ENCODE measurements around the gene RPS15.

The RPS15 gene

DNA sequence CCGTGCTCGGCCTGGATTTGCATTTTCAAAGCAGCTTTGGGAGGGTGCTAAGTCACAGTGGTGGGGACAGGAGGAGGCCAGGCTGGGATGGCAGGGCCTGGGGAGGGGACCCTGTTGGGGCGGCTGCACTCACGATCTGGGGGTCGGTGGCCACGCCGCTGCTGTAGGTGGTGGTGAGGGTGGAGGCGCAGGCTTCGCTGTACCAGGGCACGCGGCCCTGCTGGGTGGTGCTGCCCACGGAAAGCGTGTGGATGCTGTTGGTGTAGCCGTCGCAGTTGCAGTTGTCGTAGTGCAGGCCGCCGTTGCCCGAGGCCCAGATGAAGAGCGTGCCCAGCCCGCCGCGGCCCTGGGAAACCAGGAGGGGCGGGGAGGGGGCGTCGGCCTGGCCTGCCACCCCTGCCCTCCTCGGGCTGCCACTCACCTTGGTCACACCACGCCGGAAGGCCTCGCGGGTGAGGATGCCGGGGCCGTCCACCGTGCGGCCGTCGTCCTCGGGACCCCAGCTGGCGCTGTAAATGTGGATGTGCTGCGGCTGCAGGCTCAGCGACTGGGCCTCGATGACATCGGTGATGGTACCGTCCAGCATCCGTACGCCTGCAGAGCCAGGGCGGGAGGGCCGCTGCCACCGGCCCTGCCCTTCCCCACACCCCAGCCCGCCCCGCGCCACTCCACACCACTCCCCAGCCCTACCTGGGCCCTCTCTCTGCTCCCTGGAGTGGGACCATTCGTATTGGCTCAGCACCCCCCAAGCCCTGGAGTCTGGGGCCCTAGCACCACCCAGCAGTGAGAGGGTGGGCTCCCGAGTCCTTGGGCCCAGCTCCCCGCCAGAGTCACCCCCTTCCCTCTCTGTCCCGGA is 48.8 kb downstream of the RPS15 start:
- H3K4me2 ChIP-seq (ENCODE audit: low read length) = no peak overlapping the region
- no peak overlapping the region for H2AFZ ChIP-seq (ENCODE audit: low read depth, low read length)
- H3K36me3 ChIP-seq (replicated peaks; ENCODE audit: low read depth, low read length) = no peaks in the 10 kb centered on the region
- H4K20me1 ChIP-seq (ENCODE audit: insufficient read depth, low read length) = no peaks in the 10 kb centered on the region
- H3K9me3 ChIP-seq (ENCODE audit: insufficient read depth, low read length) = no peaks in the 10 kb centered on the region
- H3K4me3 ChIP-seq (ENCODE audit: low read length) = no peak overlapping the region
- no peak overlapping the region for H3K9ac ChIP-seq (ENCODE audit: low read length)
- no peaks in the 10 kb centered on the region for H3K27me3 ChIP-seq (ENCODE audit: low read depth, low read length)
- H3K79me2 ChIP-seq (ENCODE audit: low read length) = no peaks in the 10 kb centered on the region
- no peak for TF ChIP-seq EZH2phosphoT487 (IDR thresholded peaks at IDR 0.05; ENCODE audit: low read depth)
- TF ChIP-seq CTCF (IDR thresholded peaks at IDR 0.05; ENCODE audit: low read depth, low read length) = no peak
- H3K4me1 ChIP-seq (ENCODE audit: low read length) = no peaks in the 10 kb centered on the region
- no peak overlapping the region for H3K27ac ChIP-seq (ENCODE audit: low read length)

DNA sequence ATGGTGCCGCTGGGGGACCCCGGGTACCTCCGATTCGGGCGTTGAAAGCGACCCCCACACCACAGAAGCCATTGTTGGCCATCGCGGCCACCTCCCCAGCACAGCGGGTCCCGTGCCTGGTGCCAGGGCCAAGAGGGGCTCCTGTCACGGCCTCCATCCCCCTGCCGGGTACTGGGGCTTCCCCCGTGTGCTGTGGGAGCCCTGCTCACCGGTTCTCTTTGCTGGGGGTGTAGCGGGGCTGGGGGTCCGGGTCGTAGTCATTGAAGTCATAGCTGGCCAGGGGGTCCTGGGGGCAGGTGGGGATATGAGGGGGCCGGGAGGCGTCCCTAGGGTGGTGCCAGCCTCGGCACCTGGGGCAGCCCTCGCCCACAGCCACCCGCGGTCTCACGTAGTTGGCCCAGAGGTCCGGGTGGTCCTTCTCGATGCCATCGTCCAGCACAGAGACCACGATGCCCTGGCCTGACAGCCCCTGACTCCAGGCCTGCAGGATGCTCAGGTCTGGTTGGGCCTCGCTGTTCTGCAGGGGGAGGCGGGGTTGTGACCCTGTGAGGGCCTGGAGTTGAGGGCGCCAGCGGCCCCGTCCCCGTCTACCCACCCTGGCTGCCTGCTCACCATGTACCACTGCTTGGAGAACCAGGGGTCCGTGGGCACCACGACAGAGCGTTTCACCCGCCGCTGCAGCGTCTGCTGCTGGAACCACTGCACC is 49.5 kb downstream of the RPS15 start:
- Histone ChIP-seq H3K27ac (ENCODE audit: low read length) (no peak overlapping the region), H3K4me3 (ENCODE audit: low read length) (no peak overlapping the region), H3K4me2 (ENCODE audit: low read length) (no peak overlapping the region), H2AFZ (ENCODE audit: low read depth, low read length) (no peak overlapping the region), H3K27me3 (ENCODE audit: low read depth, low read length) (no peaks in the 10 kb centered on the region), H4K20me1 (ENCODE audit: insufficient read depth, low read length) (no peaks in the 10 kb centered on the region), H3K4me1 (ENCODE audit: low read length) (no peaks in the 10 kb centered on the region), H3K36me3 (replicated peaks; ENCODE audit: low read depth, low read length) (no peaks in the 10 kb centered on the region), H3K79me2 (ENCODE audit: low read length) (no peaks in the 10 kb centered on the region), H3K9ac (ENCODE audit: low read length) (no peak overlapping the region), H3K9me3 (ENCODE audit: insufficient read depth, low read length) (no peaks in the 10 kb centered on the region)
- TF ChIP-seq CTCF (IDR thresholded peaks at IDR 0.05; ENCODE audit: low read depth, low read length) = no peak
- TF ChIP-seq EZH2phosphoT487 (IDR thresholded peaks at IDR 0.05; ENCODE audit: low read depth) = no peak

- H3K9ac ChIP-seq (ENCODE audit: low read length) = no peak overlapping the region
- H2AFZ ChIP-seq (ENCODE audit: low read depth, low read length) = no peak overlapping the region
- TF ChIP-seq CTCF (IDR thresholded peaks at IDR 0.05; ENCODE audit: low read depth, low read length) (no peak), EZH2phosphoT487 (IDR thresholded peaks at IDR 0.05; ENCODE audit: low read depth) (no peak)
Measured at GRCh38 chr19:1488282-1488601, 50.0 kb downstream of the RPS15 start.

DNA sequence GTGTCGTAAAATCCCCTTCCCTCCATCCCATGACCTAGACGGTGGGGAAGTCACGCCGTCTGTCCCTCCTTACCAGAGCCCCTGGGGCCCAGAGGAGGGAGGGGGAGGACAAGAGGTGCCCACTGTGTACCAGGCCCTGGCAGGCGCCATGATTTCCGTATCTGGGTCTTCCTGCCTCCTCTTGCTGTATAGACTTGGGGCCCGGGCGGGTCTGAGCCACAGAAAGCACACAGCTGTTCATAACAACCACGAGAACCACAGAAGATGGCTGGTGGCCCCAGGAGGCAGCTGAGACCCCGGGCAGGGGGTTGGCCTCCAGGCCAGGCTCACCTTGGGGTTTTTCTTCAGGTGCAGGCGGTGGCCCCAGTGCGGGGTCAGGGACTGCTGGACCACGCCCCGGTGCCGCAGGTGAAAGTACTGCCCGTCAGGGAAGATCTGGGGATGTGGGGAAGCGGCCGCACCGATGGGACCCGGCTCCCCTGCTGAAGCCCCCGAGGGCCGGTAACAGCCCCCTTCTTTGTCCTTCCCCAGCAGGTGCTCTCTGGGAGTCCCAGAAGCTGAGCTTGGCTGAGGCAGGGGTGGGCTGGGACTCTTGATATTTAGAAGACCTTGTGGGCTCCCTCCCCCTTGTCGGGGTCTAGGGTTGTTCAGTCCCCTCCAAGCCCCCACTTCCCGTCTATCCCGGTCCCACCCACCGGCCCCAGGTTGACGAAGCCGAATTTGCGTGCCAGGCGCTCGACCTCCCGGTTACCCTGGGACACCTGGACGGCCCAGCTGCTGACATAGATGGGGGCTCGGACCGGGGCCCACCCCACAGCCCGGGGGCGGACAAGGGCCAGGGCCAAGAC is 51.5 kb downstream of the RPS15 start:
- Histone ChIP-seq H3K27ac (ENCODE audit: low read length) (no peak overlapping the region), H3K4me1 (ENCODE audit: low read length) (no peaks in the 10 kb centered on the region), H4K20me1 (ENCODE audit: insufficient read depth, low read length) (no peaks in the 10 kb centered on the region), H3K27me3 (ENCODE audit: low read depth, low read length) (no peaks in the 10 kb centered on the region), H3K36me3 (replicated peaks; ENCODE audit: low read depth, low read length) (no peaks in the 10 kb centered on the region), H3K4me3 (ENCODE audit: low read length) (no peak overlapping the region), H3K9me3 (ENCODE audit: insufficient read depth, low read length) (no peaks in the 10 kb centered on the region), H3K79me2 (ENCODE audit: low read length) (no peaks in the 10 kb centered on the region), H3K9ac (ENCODE audit: low read length) (no peak overlapping the region), H2AFZ (ENCODE audit: low read depth, low read length) (no peak overlapping the region), H3K4me2 (ENCODE audit: low read length) (no peak overlapping the region)
- TF ChIP-seq CTCF (IDR thresholded peaks at IDR 0.05; ENCODE audit: low read depth, low read length) (no peak), EZH2phosphoT487 (IDR thresholded peaks at IDR 0.05; ENCODE audit: low read depth) (no peak)

More at GRCh38 chr19:1488282-1488601, 50.0 kb downstream of the RPS15 start:
- H4K20me1 ChIP-seq (ENCODE audit: insufficient read depth, low read length) = no peaks in the 10 kb centered on the region
- H3K4me2 ChIP-seq (ENCODE audit: low read length) = no peak overlapping the region
- no peak overlapping the region for H3K4me3 ChIP-seq (ENCODE audit: low read length)
- H3K36me3 ChIP-seq (replicated peaks; ENCODE audit: low read depth, low read length) = no peaks in the 10 kb centered on the region
- no peaks in the 10 kb centered on the region for H3K27me3 ChIP-seq (ENCODE audit: low read depth, low read length)
- no peaks in the 10 kb centered on the region for H3K4me1 ChIP-seq (ENCODE audit: low read length)
- H3K27ac ChIP-seq (ENCODE audit: low read length) = no peak overlapping the region
- H3K9me3 ChIP-seq (ENCODE audit: insufficient read depth, low read length) = no peaks in the 10 kb centered on the region
- H3K79me2 ChIP-seq (ENCODE audit: low read length) = no peaks in the 10 kb centered on the region
